ENCODE measurements around the gene KRT5. TPM values are rescaled to one million over a fixed set of nuclear protein-coding genes. Genes with fewer than 3 reads are reported as not detected.

The KRT5 gene
- total RNA-seq, 1 donor from 2014 or later = not detected

- Mint-ChIP-seq H3K27ac (ENCODE audit: unreplicated experiment) (no peak overlapping the region), H3K4me1 (ENCODE audit: low read depth) (peaks cover 3% of the 10 kb centered on the region), H3K36me3 (ENCODE audit: low read depth) (no peaks in the 10 kb centered on the region), H3K9me3 (ENCODE audit: low read depth) (no peaks in the 10 kb centered on the region), H3K4me3 (ENCODE audit: unreplicated experiment) (no peak overlapping the region), H3K27me3 (ENCODE audit: low read depth) (peaks cover 52% of the 10 kb centered on the region)
- TF ChIP-seq, protein P1, sequence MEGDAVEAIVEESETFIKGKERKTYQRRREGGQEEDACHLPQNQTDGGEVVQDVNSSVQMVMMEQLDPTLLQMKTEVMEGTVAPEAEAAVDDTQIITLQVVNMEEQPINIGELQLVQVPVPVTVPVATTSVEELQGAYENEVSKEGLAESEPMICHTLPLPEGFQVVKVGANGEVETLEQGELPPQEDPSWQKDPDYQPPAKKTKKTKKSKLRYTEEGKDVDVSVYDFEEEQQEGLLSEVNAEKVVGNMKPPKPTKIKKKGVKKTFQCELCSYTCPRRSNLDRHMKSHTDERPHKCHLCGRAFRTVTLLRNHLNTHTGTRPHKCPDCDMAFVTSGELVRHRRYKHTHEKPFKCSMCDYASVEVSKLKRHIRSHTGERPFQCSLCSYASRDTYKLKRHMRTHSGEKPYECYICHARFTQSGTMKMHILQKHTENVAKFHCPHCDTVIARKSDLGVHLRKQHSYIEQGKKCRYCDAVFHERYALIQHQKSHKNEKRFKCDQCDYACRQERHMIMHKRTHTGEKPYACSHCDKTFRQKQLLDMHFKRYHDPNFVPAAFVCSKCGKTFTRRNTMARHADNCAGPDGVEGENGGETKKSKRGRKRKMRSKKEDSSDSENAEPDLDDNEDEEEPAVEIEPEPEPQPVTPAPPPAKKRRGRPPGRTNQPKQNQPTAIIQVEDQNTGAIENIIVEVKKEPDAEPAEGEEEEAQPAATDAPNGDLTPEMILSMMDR (IDR thresholded peaks at IDR 0.05) = no peak
- DNase-seq (ENCODE audit: low spot score) = no peak
These were observed 24.0 kb upstream of the KRT5 start for GRCh38 chr12:52543985-52544883.

DNA sequence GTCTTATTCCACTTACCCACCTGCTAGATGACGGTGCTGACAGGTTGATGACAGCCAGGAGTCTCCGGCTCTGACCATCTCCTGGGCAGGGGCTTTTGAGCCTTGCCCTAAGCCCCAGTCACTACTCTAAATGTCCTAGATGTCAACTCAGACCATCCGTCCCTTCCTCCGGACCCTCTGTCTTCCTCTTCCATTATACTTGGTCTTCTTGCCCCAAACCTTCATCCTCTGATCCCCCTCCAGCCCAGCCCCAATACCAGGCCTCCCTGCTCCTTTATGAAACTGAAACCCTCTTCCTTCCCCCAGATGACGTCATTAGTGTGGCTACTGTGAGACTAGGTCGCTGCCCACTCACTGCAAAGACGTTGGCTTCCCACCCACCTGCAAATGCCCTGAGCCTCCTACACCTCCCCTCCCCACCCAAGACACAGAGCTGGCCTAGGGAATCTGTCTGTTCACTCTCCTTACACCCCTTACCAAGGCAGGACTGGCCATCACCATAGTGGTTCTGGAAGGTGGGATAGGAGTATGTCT lies 22.7 kb upstream of the KRT5 start:
- no peaks in the 10 kb centered on the region for H3K36me3 Mint-ChIP-seq (ENCODE audit: low read depth)
- H3K9me3 Mint-ChIP-seq (ENCODE audit: low read depth) = no peaks in the 10 kb centered on the region
- no peak overlapping the region for H3K27ac Mint-ChIP-seq (ENCODE audit: unreplicated experiment)
- H3K27me3 Mint-ChIP-seq (ENCODE audit: low read depth) = peaks cover 41% of the 10 kb centered on the region
- TF ChIP-seq, protein P1 (IDR thresholded peaks at IDR 0.05) = no peak
- DNase-seq (ENCODE audit: low spot score) = no peak
- H3K4me3 Mint-ChIP-seq (ENCODE audit: unreplicated experiment) = no peak overlapping the region
- peaks cover 11% of the 10 kb centered on the region for H3K4me1 Mint-ChIP-seq (ENCODE audit: low read depth)

- no peak overlapping the region for H3K27ac Mint-ChIP-seq (ENCODE audit: unreplicated experiment)
These were observed 22.0 kb upstream of the KRT5 start for GRCh38 chr12:52542157-52542556.

DNA sequence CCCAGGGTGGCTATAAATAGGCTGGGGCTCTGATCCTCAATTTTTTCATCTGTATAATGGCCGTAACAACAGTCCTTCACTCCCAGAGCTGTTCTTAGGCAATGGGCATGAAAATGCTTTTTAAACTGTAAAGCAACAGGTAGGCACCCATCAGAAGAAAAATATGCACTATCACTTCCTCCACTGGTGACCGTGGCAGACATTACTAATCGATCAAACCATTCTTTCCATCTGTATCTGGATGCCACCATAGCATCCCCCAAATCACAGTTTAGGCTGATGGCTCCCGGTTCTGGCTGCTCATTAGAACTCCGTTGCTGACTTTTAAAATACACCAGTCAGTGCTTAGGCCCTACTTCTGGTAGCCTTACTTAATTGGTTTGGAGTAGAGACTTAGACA lies 21.5 kb upstream of the KRT5 start:
- H3K4me1 Mint-ChIP-seq (ENCODE audit: low read depth) = peaks cover 11% of the 10 kb centered on the region
- no peak for DNase-seq (ENCODE audit: low spot score)
- H3K36me3 Mint-ChIP-seq (ENCODE audit: low read depth) = no peaks in the 10 kb centered on the region
- no peaks in the 10 kb centered on the region for H3K9me3 Mint-ChIP-seq (ENCODE audit: low read depth)
- peaks cover 37% of the 10 kb centered on the region for H3K27me3 Mint-ChIP-seq (ENCODE audit: low read depth)
- no peak overlapping the region for H3K27ac Mint-ChIP-seq (ENCODE audit: unreplicated experiment)
- TF ChIP-seq, protein P1 (IDR thresholded peaks at IDR 0.05) = no peak
- H3K4me3 Mint-ChIP-seq (ENCODE audit: unreplicated experiment) = no peak overlapping the region

More at GRCh38 chr12:52542157-52542556, 22.0 kb upstream of the KRT5 start:
- peaks cover 11% of the 10 kb centered on the region for H3K4me1 Mint-ChIP-seq (ENCODE audit: low read depth)
- no peak for DNase-seq (ENCODE audit: low spot score)
- H3K4me3 Mint-ChIP-seq (ENCODE audit: unreplicated experiment) = no peak overlapping the region
- TF ChIP-seq, protein P1 (IDR thresholded peaks at IDR 0.05) = no peak
- no peaks in the 10 kb centered on the region for H3K9me3 Mint-ChIP-seq (ENCODE audit: low read depth)
- peaks cover 36% of the 10 kb centered on the region for H3K27me3 Mint-ChIP-seq (ENCODE audit: low read depth)
- no peaks in the 10 kb centered on the region for H3K36me3 Mint-ChIP-seq (ENCODE audit: low read depth)

DNA sequence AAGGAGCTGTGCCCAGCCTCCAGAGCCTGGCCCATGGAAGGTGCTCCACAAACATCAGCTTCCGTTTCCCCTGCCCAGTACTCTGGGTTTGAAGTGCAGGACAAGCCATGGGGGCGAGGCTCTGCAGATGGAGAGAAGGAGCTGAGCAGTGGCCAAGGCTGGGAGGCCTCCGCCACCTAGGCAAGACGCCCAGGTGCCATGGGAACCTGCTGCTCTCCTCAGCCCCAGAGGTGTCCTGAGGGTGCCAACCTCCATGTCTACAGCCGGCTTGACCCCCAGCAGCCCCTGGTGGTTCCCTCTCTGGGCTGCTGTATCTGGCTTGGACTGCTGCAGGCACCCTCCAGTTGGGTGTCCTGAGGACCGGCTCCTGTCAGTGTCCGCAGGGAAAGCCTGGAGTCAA lies 20.3 kb upstream of the KRT5 start:
- Mint-ChIP-seq H3K9me3 (ENCODE audit: low read depth) (no peaks in the 10 kb centered on the region), H3K36me3 (ENCODE audit: low read depth) (no peaks in the 10 kb centered on the region), H3K27ac (ENCODE audit: unreplicated experiment) (no peak overlapping the region), H3K4me1 (ENCODE audit: low read depth) (peaks cover 11% of the 10 kb centered on the region), H3K4me3 (ENCODE audit: unreplicated experiment) (no peak overlapping the region), H3K27me3 (ENCODE audit: low read depth) (peaks cover 31% of the 10 kb centered on the region)
- DNase-seq (ENCODE audit: low spot score) = no peak
- TF ChIP-seq, protein P1 (IDR thresholded peaks at IDR 0.05) = no peak

Measured in chondrocyte (in vitro differentiated cells).